GM23338 (cell line): Measurements from ENCODE around the gene ZNF385C. TPM values are rescaled to one million over a fixed set of nuclear protein-coding genes. Genes with fewer than 3 reads are reported as not detected.
"Not testable (repeated sequence)": the region's sequence is repeated elsewhere in the genome, so short reads cannot be mapped to it uniquely, and the experiment has no call there.

ENCODE experiments used
- ATAC-seq: fragments of 200-7000 bp; cut with Tn5 transposase; 3 replicates; pipeline ENCODE4 v1.9.1; 2020
- DNase-seq: peaks from one replicate; pipeline ENCODE4 v3.0.0-alpha.2; 2015; ENCODE audit warnings: low spot score
- H2AFZ ChIP-seq: fragments of 200-600 bp; sonication (generic); 2 replicates; pipeline ENCODE4 v1.8.0; 2016; ENCODE audit warnings: antibody characterized with exemption, mild to moderate bottlenecking, moderate library complexity
- H3F3A ChIP-seq: fragments of 200-600 bp; sonication (generic); replicated peaks from 2 replicates; pipeline ENCODE4 v1.8.0; 2017; ENCODE audit warnings: antibody characterized with exemption, mixed run types, low read depth
- H3K27ac ChIP-seq: fragments of 200-600 bp; sonication (generic); 2 replicates; pipeline ENCODE4 v1.6.1; 2016; ENCODE audit warnings: low read depth
- H3K27me3 ChIP-seq: fragments of 200-600 bp; sonication (generic); 2 replicates; pipeline ENCODE4 v1.8.0; 2016; ENCODE audit warnings: mild to moderate bottlenecking, mixed run types, moderate library complexity; ENCODE audit not compliant: insufficient read depth
- H3K36me3 ChIP-seq: fragments of 200-600 bp; sonication (generic); 2 replicates; pipeline ENCODE4 v1.8.0; 2016; ENCODE audit warnings: mild to moderate bottlenecking; ENCODE audit not compliant: insufficient read depth
- H3K4me1 ChIP-seq: fragments of 200-600 bp; sonication (generic); 2 replicates; pipeline ENCODE4 v1.8.0; 2016; ENCODE audit warnings: mild to moderate bottlenecking, moderate library complexity; ENCODE audit not compliant: insufficient read depth
- H3K4me2 ChIP-seq: fragments of 200-600 bp; sonication (generic); 2 replicates; pipeline ENCODE4 v1.7.1; 2017; ENCODE audit warnings: mixed run types
- H3K4me3 ChIP-seq: fragments of 200-600 bp; sonication (generic); 2 replicates; pipeline ENCODE4 v1.6.1; 2016; ENCODE audit warnings: mixed run types
- H3K79me2 ChIP-seq: fragments of 200-600 bp; sonication (generic); replicated peaks from 2 replicates; pipeline ENCODE4 v1.8.0; 2017; ENCODE audit warnings: mild to moderate bottlenecking; ENCODE audit not compliant: insufficient read depth
- H3K9me2 ChIP-seq: fragments of 200-600 bp; sonication (generic); 2 replicates; pipeline ENCODE4 v1.8.0; 2017; ENCODE audit not compliant: insufficient read depth
- H4K20me1 ChIP-seq: fragments of 200-600 bp; sonication (generic); replicated peaks from 2 replicates; pipeline ENCODE4 v1.8.0; 2017; ENCODE audit warnings: mild to moderate bottlenecking; ENCODE audit not compliant: insufficient read depth
- H3K27ac Mint-ChIP-seq: 2 replicates; pipeline ENCODE4 v1.8.0; 2020; ENCODE audit warnings: inconsistent platforms, mild to moderate bottlenecking, moderate library complexity, mixed read lengths
- H3K27me3 Mint-ChIP-seq: 3 replicates; pipeline ENCODE4 v1.8.0; 2022; ENCODE audit warnings: low read depth, mild to moderate bottlenecking, moderate library complexity, mixed read lengths, inconsistent platforms; ENCODE audit not compliant: insufficient read depth, poor library complexity
- H3K36me3 Mint-ChIP-seq: 3 replicates; pipeline ENCODE4 v1.8.0; 2021; ENCODE audit warnings: low read depth, mild to moderate bottlenecking, inconsistent platforms, moderate library complexity, mixed read lengths
- H3K4me1 Mint-ChIP-seq: 3 replicates; pipeline ENCODE4 v1.8.0; 2020; ENCODE audit warnings: mild to moderate bottlenecking, inconsistent platforms, mixed read lengths
- H3K4me3 Mint-ChIP-seq: 3 replicates; pipeline ENCODE4 v1.8.0; 2021; ENCODE audit warnings: moderate library complexity, mild to moderate bottlenecking, inconsistent platforms, mixed read lengths
- H3K9me3 Mint-ChIP-seq: 3 replicates; pipeline ENCODE4 v1.8.0; 2020; ENCODE audit warnings: moderate library complexity, mild to moderate bottlenecking, inconsistent platforms, mixed read lengths
- CREB1 ChIP-seq: fragments of 250-450 bp; sonication (Bioruptor Pico); IDR thresholded peaks from 2 replicates; pipeline ENCODE4 v1.5.0; 2020; ENCODE audit warnings: low read depth, mild to moderate bottlenecking, moderate library complexity
- CTCF ChIP-seq, 2 experiments: fragments of 200-600 bp in 1 of 2; sonication (generic) in 1 of 2; conservative IDR thresholded peaks; 2 replicates each; pipeline versions ENCODE4 v1.5.1 to v1.6.1; 2016 to 2017; ENCODE audit warnings: antibody characterized with exemption in 2 of 2, low read depth in 2 of 2, mild to moderate bottlenecking in 2 of 2, moderate library complexity in 1 of 2
- ETS1 ChIP-seq: IDR thresholded peaks from 2 replicates; pipeline ENCODE4 v1.6.1; 2016; ENCODE audit warnings: antibody characterized with exemption
- EZH2 ChIP-seq: fragments of 200-600 bp; sonication (generic); IDR thresholded peaks from one replicate; pipeline ENCODE4 v1.8.0; 2017; ENCODE audit warnings: antibody characterized with exemption, mild to moderate bottlenecking, low read depth; ENCODE audit not compliant: unreplicated experiment
- EZH2phosphoT487 ChIP-seq: fragments of 200-600 bp; sonication (generic); IDR thresholded peaks from one replicate; pipeline ENCODE4 v1.8.1; 2018; ENCODE audit warnings: antibody characterized with exemption; ENCODE audit not compliant: unreplicated experiment
- NANOG ChIP-seq: IDR thresholded peaks from 2 replicates; pipeline ENCODE4 v1.6.1; 2016; ENCODE audit warnings: antibody characterized with exemption, borderline replicate concordance
- POLR2AphosphoS5 ChIP-seq: IDR thresholded peaks from 2 replicates; pipeline ENCODE4 v1.6.1; 2016; ENCODE audit warnings: antibody characterized with exemption, low read depth
- STAT1 ChIP-seq: IDR thresholded peaks from one replicate; pipeline ENCODE4 v1.6.1; 2016; ENCODE audit warnings: antibody characterized with exemption; ENCODE audit not compliant: unreplicated experiment
- ZNF114 ChIP-seq: fragments of 250-450 bp; sonication (Bioruptor Pico); IDR thresholded peaks from 2 replicates; pipeline ENCODE4 v1.5.0; 2020; ENCODE audit warnings: mild to moderate bottlenecking, moderate library complexity
- ZNF331 ChIP-seq: fragments of 250-450 bp; sonication (Bioruptor Pico); IDR thresholded peaks from 2 replicates; pipeline ENCODE4 v1.5.0; 2020; ENCODE audit warnings: low read depth, mild to moderate bottlenecking, moderate library complexity
- polyA plus RNA-seq: library from polyadenylated mRNA; unstranded; fragments of >200 nt; fragmentation: Nextera tagmentation; extraction: Ambion mirVana; gene quantifications from 2 replicates; pipeline ENCODE4 v1.2.1, GENCODE V29; 2016
- total RNA-seq: library from RNA; depleted of rRNA; stranded (reverse); fragments of >200 nt; shearing (Covaris generic); gene quantifications from 2 replicates; pipeline ENCODE4 v1.2.3, GENCODE V29; 2014

Gene ZNF385C
- total and polyA plus RNA-seq, 2 experiments from 2014 or later = 1.9 to 3.1 TPM

- DNase-seq (peak; percentile 91), ATAC-seq (peak; percentile 56)
- Mint-ChIP-seq H3K27ac (peak overlapping the region; percentile 95), H3K36me3 (peaks cover 41% of the 10 kb centered on the region), H3K4me1 (peaks cover 43% of the 10 kb centered on the region), H3K4me3 (peak overlapping the region; percentile 36; the same call in 2 of the 3 replicates)
- not testable (repeated sequence) for H3K9me2 ChIP-seq, H4K20me1 ChIP-seq, H3F3A ChIP-seq, H3K36me3 ChIP-seq, H2AFZ ChIP-seq, H3K27me3 ChIP-seq, H3K4me3 ChIP-seq, H3K9me3 Mint-ChIP-seq, H3K27me3 Mint-ChIP-seq
- H3K27ac ChIP-seq = peak overlapping the region; percentile 88
- TF ChIP-seq POLR2AphosphoS5 (0 out of 2 replicates have a peak, but pooled peaks have one; percentile 16), CREB1 (CRISPR knock-in tag) (peak; percentile 6; the same call in 1 of the 2 replicates)
- peaks cover 40% of the 10 kb centered on the region for H3K4me1 ChIP-seq
- H3K4me2 ChIP-seq = peak overlapping the region; percentile 17; the same call in 1 of the 2 replicates
- H3K79me2 ChIP-seq = peaks cover 94% of the 10 kb centered on the region
These were observed 85.9 kb downstream of the ZNF385C start for GRCh38 chr17:42012363-42012762.

GRCh38 chr17:42010898-42011516, 87.3 kb downstream of the ZNF385C start:
- H3K4me2 ChIP-seq = peak overlapping the region; percentile 48
- DNase-seq = peak; percentile 71
- H4K20me1 ChIP-seq = no peaks in the 10 kb centered on the region; the same call in 1 of the 2 replicates
- peak; percentile 15 for ATAC-seq
- H3K27me3 Mint-ChIP-seq = peaks cover 3% of the 10 kb centered on the region
- peak overlapping the region; percentile 95 for H3K27ac Mint-ChIP-seq
- no peaks in the 10 kb centered on the region; the same call in 1 of the 2 replicates for H3F3A ChIP-seq
- H2AFZ ChIP-seq = no peak overlapping the region
- H3K79me2 ChIP-seq = peaks cover 97% of the 10 kb centered on the region
- H3K27ac ChIP-seq = peak overlapping the region; percentile 88
- no peaks in the 10 kb centered on the region for H3K9me2 ChIP-seq
- H3K4me1 Mint-ChIP-seq = peaks cover 41% of the 10 kb centered on the region
- no peak overlapping the region for H3K4me3 ChIP-seq
- no peak for TF ChIP-seq CREB1 (CRISPR knock-in tag)
- TF ChIP-seq ZNF114 (CRISPR knock-in tag) = no peak
- TF ChIP-seq STAT1 = no peak
- TF ChIP-seq NANOG = no peak
- no peak for TF ChIP-seq ZNF331 (CRISPR knock-in tag)
- no peak for TF ChIP-seq EZH2phosphoT487
- no peak for TF ChIP-seq CTCF (conservative IDR thresholded peaks at IDR 0.05; ENCODE audit: low read depth in 2 of 2)
- no peak for TF ChIP-seq ETS1
- no peak for TF ChIP-seq EZH2
- no peak for TF ChIP-seq POLR2AphosphoS5
- peaks cover 37% of the 10 kb centered on the region for H3K4me1 ChIP-seq
- no peaks in the 10 kb centered on the region for H3K36me3 ChIP-seq
- H3K9me3 Mint-ChIP-seq = no peaks in the 10 kb centered on the region
- peaks cover 33% of the 10 kb centered on the region; the same call in 2 of the 3 replicates for H3K36me3 Mint-ChIP-seq
- no peak overlapping the region for H3K4me3 Mint-ChIP-seq
- no peaks in the 10 kb centered on the region for H3K27me3 ChIP-seq

- H3K27me3 ChIP-seq, H4K20me1 ChIP-seq, DNase-seq, H3K9me2 ChIP-seq, H3K27me3 Mint-ChIP-seq, H3K4me2 ChIP-seq, H3K9me3 Mint-ChIP-seq, H3K4me3 ChIP-seq, ATAC-seq, H3F3A ChIP-seq, H2AFZ ChIP-seq, H3K4me3 Mint-ChIP-seq, H3K36me3 ChIP-seq: not testable (repeated sequence)
- Mint-ChIP-seq H3K4me1 (peaks cover 36% of the 10 kb centered on the region), H3K36me3 (peaks cover 28% of the 10 kb centered on the region; the same call in 2 of the 3 replicates), H3K27ac (peak overlapping the region; percentile 80; the same call in 1 of the 2 replicates)
- peaks cover 32% of the 10 kb centered on the region for H3K4me1 ChIP-seq
- H3K27ac ChIP-seq = peak overlapping the region; percentile 67; the same call in 1 of the 2 replicates
- H3K79me2 ChIP-seq = peaks cover 97% of the 10 kb centered on the region
These were observed 88.0 kb downstream of the ZNF385C start for GRCh38 chr17:42010266-42010680.
